Naive B cell (primary cell): ENCODE data around the gene ADA. TPM values are rescaled to one million over a fixed set of nuclear protein-coding genes. Genes with fewer than 3 reads are reported as not detected.
"Not testable (repeated sequence)": the region's sequence is repeated elsewhere in the genome, so short reads cannot be mapped to it uniquely, and the experiment has no call there.

ENCODE experiments used
- ATAC-seq, 2 donors: fragments of 150-1000 bp; cut with Tn5 transposase; 2 replicates each; pipeline ENCODE4 v1.10.0; 2021; ENCODE audit warnings: low read depth in 2 of 2, mild to moderate bottlenecking in 2 of 2, moderate library complexity in 2 of 2
- DNase-seq: peaks from one replicate; pipeline ENCODE4 v3.0.0; 2022
- H3K27ac Mint-ChIP-seq, 6 donors: one replicate each; pipeline ENCODE4 v1.8.0; 2020 to 2022; ENCODE audit warnings: mild to moderate bottlenecking in 6 of 6, mixed read lengths in 6 of 6, moderate library complexity in 5 of 6, inconsistent platforms in 2 of 6
- H3K27me3 Mint-ChIP-seq, 3 donors: one replicate each; pipeline ENCODE4 v1.8.0; 2021 to 2022; ENCODE audit warnings: mixed read lengths in 3 of 3, mild to moderate bottlenecking in 1 of 3
- H3K36me3 Mint-ChIP-seq, 2 donors: one replicate each; pipeline ENCODE4 v1.8.0; 2020 to 2022; ENCODE audit warnings: mixed read lengths in 2 of 2, inconsistent platforms in 1 of 2, mild to moderate bottlenecking in 1 of 2
- H3K4me1 Mint-ChIP-seq, 3 donors: one replicate each; pipeline ENCODE4 v1.8.0; 2020 to 2022; ENCODE audit warnings: mixed read lengths in 3 of 3, inconsistent platforms in 1 of 3, mild to moderate bottlenecking in 1 of 3, moderate library complexity in 1 of 3
- H3K4me3 Mint-ChIP-seq, 8 donors: one replicate each; pipeline ENCODE4 v1.8.0; 2020 to 2022; ENCODE audit warnings: mild to moderate bottlenecking in 8 of 8, mixed read lengths in 8 of 8, moderate library complexity in 8 of 8, inconsistent platforms in 2 of 8
- H3K9me3 Mint-ChIP-seq, 7 donors: one replicate each; pipeline ENCODE4 v1.8.0; 2020 to 2022; ENCODE audit warnings: mixed read lengths in 7 of 7, mild to moderate bottlenecking in 5 of 7, inconsistent platforms in 2 of 7, moderate library complexity in 1 of 7
- polyA plus RNA-seq, 6 donors: library from polyadenylated mRNA; unstranded; fragments of 300-500 nt; fragmentation: Illumina TruSeq; gene quantifications; one replicate each; pipeline ENCODE4 v1.2.3, GENCODE V29; 2021; ENCODE audit warnings: low read depth in 6 of 6

ADA gene
- polyA plus RNA-seq, 6 donors from 2014 or later, result 1.7 to 7.6 (median 4.6) TPM

- Mint-ChIP-seq H3K9me3 (peaks cover 0 to 5% (median 0%) of the 10 kb centered on the region in 7 donors), H3K36me3 (no peaks in the 10 kb centered on the region), H3K27me3 (no peaks in the 10 kb centered on the region)
Measured at GRCh38 chr20:44662261-44662660, 10.8 kb upstream of the ADA start.

GRCh38 chr20:44660581-44660980 is 9.1 kb upstream of the ADA start:
- DNase-seq (no peak), ATAC-seq (no peak)
- Mint-ChIP-seq H3K4me3 (no peak overlapping the region), H3K27ac (peak overlapping the region in 1 of 6 donors; percentile 33), H3K36me3 (no peaks in the 10 kb centered on the region), H3K9me3 (peaks cover 0 to 5% (median 0%) of the 10 kb centered on the region in 7 donors), H3K27me3 (no peaks in the 10 kb centered on the region), H3K4me1 (peaks cover 0 to 8% (median 0%) of the 10 kb centered on the region in 3 donors)

More at GRCh38 chr20:44662261-44662660, 10.8 kb upstream of the ADA start:
- Mint-ChIP-seq H3K4me3 (no peak overlapping the region), H3K27ac (peak overlapping the region in 2 of 6 donors; percentile 9 to 10), H3K4me1 (peaks cover 0 to 8% (median 0%) of the 10 kb centered on the region in 3 donors)
- DNase-seq (no peak), ATAC-seq (no peak)

DNA sequence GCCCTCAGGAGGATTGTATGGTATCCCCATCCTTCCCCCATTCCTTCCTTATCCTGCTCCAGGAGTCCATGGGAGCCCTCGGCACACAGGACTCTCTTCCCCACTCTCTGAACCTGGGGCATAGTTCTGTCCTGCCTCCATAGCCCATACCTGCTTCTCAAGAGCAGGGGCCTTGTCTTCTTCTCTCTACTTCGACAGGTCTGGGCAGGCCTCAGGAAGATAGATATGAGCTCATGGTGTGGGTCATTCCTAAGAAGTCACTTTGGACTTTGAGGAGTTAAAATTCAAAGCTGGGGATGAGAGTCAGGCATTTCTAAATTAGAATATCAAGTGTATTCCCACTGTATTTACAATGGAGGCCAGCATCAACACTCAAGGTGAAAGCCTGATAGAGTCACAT is 8.4 kb upstream of the ADA start:
- Mint-ChIP-seq H3K36me3 (no peaks in the 10 kb centered on the region), H3K27me3 (no peaks in the 10 kb centered on the region), H3K4me3 (no peak overlapping the region), H3K9me3 (peaks cover 0 to 5% (median 0%) of the 10 kb centered on the region in 7 donors), H3K4me1 (peaks cover 0 to 8% (median 0%) of the 10 kb centered on the region in 3 donors), H3K27ac (peak overlapping the region in 1 of 6 donors; percentile 91)
- DNase-seq, result no peak
- ATAC-seq, result no peak

DNA sequence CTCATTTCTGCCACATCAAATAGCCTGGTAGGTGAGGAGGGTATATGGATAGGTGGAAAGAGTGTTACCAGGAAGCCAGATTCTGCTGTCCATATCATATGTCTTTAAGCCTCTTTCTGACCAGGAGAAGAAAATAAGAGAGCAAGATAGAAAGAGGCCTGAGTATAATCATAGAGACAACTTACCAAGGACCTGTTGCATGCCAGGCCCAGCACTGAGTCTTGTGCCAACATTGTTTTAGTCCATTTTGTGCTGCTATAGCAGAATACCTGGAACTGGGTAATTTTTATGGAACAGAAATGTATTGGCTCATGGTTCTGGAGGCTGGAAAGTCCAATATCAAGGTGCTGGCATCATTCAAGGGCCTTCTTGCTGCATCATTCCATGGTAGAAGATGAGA is 7.3 kb upstream of the ADA start:
- H3K4me3 Mint-ChIP-seq, result peak overlapping the region in 1 of 8 donors; percentile 55
- no peaks in the 10 kb centered on the region for H3K4me1 Mint-ChIP-seq
- H3K27me3 Mint-ChIP-seq, result no peaks in the 10 kb centered on the region
- H3K27ac Mint-ChIP-seq, result peak overlapping the region in 1 of 6 donors; percentile 49
- peaks cover 0 to 5% (median 0%) of the 10 kb centered on the region in 7 donors for H3K9me3 Mint-ChIP-seq
- H3K36me3 Mint-ChIP-seq, result no peaks in the 10 kb centered on the region
- no peak for DNase-seq
- ATAC-seq, result no peak

DNA sequence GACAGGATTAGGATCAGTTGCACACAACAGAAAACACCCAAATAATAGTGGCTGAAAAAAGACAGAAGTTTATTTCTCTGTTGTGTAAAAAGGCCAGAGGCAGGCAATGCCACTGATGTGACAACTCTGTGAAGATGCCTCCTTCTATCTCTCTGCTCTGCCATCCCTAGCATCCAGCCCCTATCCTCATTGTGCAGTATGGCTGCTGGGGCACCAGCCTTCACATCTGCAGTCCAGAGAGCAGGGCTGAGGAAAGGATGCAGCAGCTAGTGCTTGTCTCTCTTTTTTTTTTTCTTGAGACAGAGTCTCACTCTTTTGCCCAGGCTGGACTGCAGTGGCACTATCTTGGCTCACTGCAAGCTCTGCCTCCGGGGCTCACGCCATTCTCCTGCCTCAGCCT is 6.4 kb upstream of the ADA start:
- no peak for DNase-seq
- no peaks in the 10 kb centered on the region for H3K36me3 Mint-ChIP-seq
- H3K9me3 Mint-ChIP-seq, result peaks cover 0 to 5% (median 0%) of the 10 kb centered on the region in 7 donors
- H3K27me3 Mint-ChIP-seq, result no peaks in the 10 kb centered on the region
- no peak overlapping the region for H3K4me3 Mint-ChIP-seq
- no peak for ATAC-seq
- peaks cover 3 to 9% (median 3%) of the 10 kb centered on the region in 3 donors for H3K4me1 Mint-ChIP-seq
- H3K27ac Mint-ChIP-seq, result no peak overlapping the region

GRCh38 chr20:44656448-44656847 is 4.9 kb upstream of the ADA start:
- Mint-ChIP-seq H3K9me3 (peaks cover 0 to 5% (median 0%) of the 10 kb centered on the region in 7 donors), H3K27ac (no peak overlapping the region), H3K36me3 (no peaks in the 10 kb centered on the region), H3K4me1 (peaks cover 7 to 13% (median 8%) of the 10 kb centered on the region in 3 donors), H3K4me3 (no peak overlapping the region), H3K27me3 (no peaks in the 10 kb centered on the region)
- no peak for DNase-seq
- ATAC-seq, result no peak

DNA sequence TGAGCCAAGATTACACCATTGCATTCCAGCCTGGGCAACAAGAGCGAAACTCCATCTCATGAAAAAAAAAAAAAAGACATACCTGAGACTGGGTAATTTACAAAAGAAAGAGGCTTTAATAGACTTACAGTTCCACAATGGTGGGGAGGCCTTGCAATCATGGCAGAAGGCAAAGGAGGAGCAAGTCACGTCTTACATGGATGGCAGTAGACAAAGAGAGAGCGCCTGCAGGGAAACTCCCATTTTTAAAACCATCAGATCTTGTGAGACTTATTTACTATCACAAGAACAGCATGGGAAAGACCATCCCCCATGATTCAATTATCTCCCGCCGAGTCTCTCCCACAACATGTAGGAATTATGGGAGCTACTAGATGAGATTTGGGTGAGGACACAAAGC is 2.7 kb upstream of the ADA start:
- not testable (repeated sequence) for H3K9me3 Mint-ChIP-seq, H3K36me3 Mint-ChIP-seq, H3K27me3 Mint-ChIP-seq, ATAC-seq, DNase-seq
- Mint-ChIP-seq H3K27ac (peak overlapping the region in 3 of 6 donors; percentile 45 to 94 (median 72)), H3K4me3 (peak overlapping the region in 3 of 8 donors; percentile 34 to 87 (median 35)), H3K4me1 (peaks cover 16 to 28% (median 22%) of the 10 kb centered on the region in 3 donors)

- DNase-seq (no peak), ATAC-seq (no peak)
- Mint-ChIP-seq H3K27ac (peak overlapping the region in 2 of 6 donors; percentile 16 to 49), H3K27me3 (no peaks in the 10 kb centered on the region), H3K9me3 (peaks cover 0 to 5% (median 0%) of the 10 kb centered on the region in 7 donors), H3K4me1 (peaks cover 16 to 29% (median 25%) of the 10 kb centered on the region in 3 donors), H3K4me3 (peak overlapping the region in 7 of 8 donors; percentile 56 to 91 (median 87)), H3K36me3 (no peaks in the 10 kb centered on the region)
Measured at GRCh38 chr20:44653546-44653945, 2.0 kb upstream of the ADA start.

- H3K4me3 Mint-ChIP-seq, result peak overlapping the region; percentile 79 to 94 (median 86)
- H3K9me3 Mint-ChIP-seq, result no peaks in the 10 kb centered on the region
- H3K27me3 Mint-ChIP-seq, result no peaks in the 10 kb centered on the region
- no peak overlapping the region for H3K27ac Mint-ChIP-seq
- ATAC-seq, result peak in 1 of 2 donors; percentile 17
- DNase-seq, result no peak
- H3K36me3 Mint-ChIP-seq, result no peaks in the 10 kb centered on the region
- H3K4me1 Mint-ChIP-seq, result peaks cover 22 to 44% (median 38%) of the 10 kb centered on the region in 3 donors
Measured at GRCh38 chr20:44651434-44651683, 140 bp downstream of the ADA start.

- Mint-ChIP-seq H3K4me3 (peak overlapping the region; percentile 75 to 94 (median 83)), H3K9me3 (no peaks in the 10 kb centered on the region), H3K36me3 (no peaks in the 10 kb centered on the region), H3K4me1 (peaks cover 26 to 49% (median 42%) of the 10 kb centered on the region in 3 donors), H3K27me3 (no peaks in the 10 kb centered on the region), H3K27ac (peak overlapping the region in 4 of 6 donors; percentile 54 to 80 (median 71))
- DNase-seq, result no peak
- peak; percentile 8 to 40 for ATAC-seq
Measured at GRCh38 chr20:44650771-44651433, 597 bp downstream of the ADA start.

DNA sequence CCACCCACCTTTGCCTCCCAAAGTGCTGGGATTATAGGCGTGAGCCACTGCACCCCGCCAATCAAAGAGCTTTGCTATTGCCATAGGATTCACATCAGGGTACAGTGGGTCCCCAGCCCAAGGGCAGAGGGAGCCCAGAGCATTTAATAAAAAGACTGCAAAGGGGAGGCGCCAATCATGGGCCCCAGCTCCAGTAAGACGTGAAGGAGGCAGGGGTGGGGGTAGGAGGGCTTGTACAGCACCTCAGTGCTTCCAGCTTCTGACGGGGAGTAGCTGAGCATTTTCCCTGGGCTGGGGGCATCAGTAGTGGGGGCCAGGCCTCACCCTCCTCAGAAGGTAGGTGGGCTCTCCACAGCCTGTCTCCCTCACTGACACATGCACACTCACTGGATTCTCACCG is 1.5 kb downstream of the ADA start:
- ATAC-seq, result no peak
- Mint-ChIP-seq H3K4me3 (peak overlapping the region in 6 of 8 donors; percentile 47 to 91 (median 80)), H3K4me1 (peaks cover 28 to 53% (median 46%) of the 10 kb centered on the region in 3 donors), H3K36me3 (no peaks in the 10 kb centered on the region), H3K27me3 (no peaks in the 10 kb centered on the region), H3K9me3 (no peaks in the 10 kb centered on the region), H3K27ac (peak overlapping the region in 1 of 6 donors; percentile 54)
- no peak for DNase-seq

- Mint-ChIP-seq H3K27me3 (no peaks in the 10 kb centered on the region), H3K27ac (peak overlapping the region in 3 of 6 donors; percentile 5 to 16 (median 9)), H3K36me3 (no peaks in the 10 kb centered on the region), H3K4me1 (peaks cover 30 to 61% (median 54%) of the 10 kb centered on the region in 3 donors), H3K9me3 (no peaks in the 10 kb centered on the region), H3K4me3 (peak overlapping the region in 5 of 8 donors; percentile 27 to 81 (median 36))
- DNase-seq, result no peak
- ATAC-seq, result no peak
Measured at GRCh38 chr20:44649126-44649525, 2.4 kb downstream of the ADA start.

- H3K4me1 Mint-ChIP-seq, result peaks cover 35 to 65% (median 58%) of the 10 kb centered on the region in 3 donors
- no peaks in the 10 kb centered on the region for H3K36me3 Mint-ChIP-seq
- no peak for DNase-seq
- no peak for ATAC-seq
- peak overlapping the region in 4 of 8 donors; percentile 1 to 81 (median 22) for H3K4me3 Mint-ChIP-seq
- H3K27ac Mint-ChIP-seq, result peak overlapping the region in 1 of 6 donors; percentile 4
- H3K27me3 Mint-ChIP-seq, result no peaks in the 10 kb centered on the region
- no peaks in the 10 kb centered on the region for H3K9me3 Mint-ChIP-seq
Measured at GRCh38 chr20:44648579-44648978, 2.9 kb downstream of the ADA start.

DNA sequence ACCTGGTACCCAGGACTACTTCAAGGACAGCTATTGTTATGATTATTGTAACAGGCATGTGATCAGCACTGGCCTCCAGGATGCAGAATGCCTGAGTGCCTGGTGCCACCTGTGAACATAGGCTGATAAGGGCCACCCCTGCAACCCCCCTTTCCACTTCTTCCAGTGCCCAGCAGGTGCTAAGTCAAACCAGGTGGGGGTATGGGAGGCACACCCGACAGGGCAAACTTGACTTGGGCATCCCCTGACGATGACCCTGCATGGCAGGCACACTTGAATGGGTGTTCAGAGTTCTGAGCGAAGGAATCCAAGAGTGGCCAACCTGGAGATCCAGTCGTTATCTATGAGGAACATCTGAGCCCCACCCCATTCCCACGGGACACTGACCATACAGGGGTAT is 3.4 kb downstream of the ADA start:
- H3K36me3 Mint-ChIP-seq, result no peaks in the 10 kb centered on the region
- no peaks in the 10 kb centered on the region for H3K9me3 Mint-ChIP-seq
- peak overlapping the region in 3 of 8 donors; percentile 19 to 81 (median 70) for H3K4me3 Mint-ChIP-seq
- no peak overlapping the region for H3K27ac Mint-ChIP-seq
- no peaks in the 10 kb centered on the region for H3K27me3 Mint-ChIP-seq
- DNase-seq, result no peak
- ATAC-seq, result no peak
- peaks cover 36 to 64% (median 58%) of the 10 kb centered on the region in 3 donors for H3K4me1 Mint-ChIP-seq
